HG03097 (cell line): ENCODE data around the gene OBSCN.

ENCODE experiments used
- ATAC-seq: cut with Tn5 transposase; IDR thresholded peaks from one replicate; pipeline ENCODE4 v1.9.1; 2021; ENCODE audit not compliant: unreplicated experiment, low FRiP score

The OBSCN gene

DNA sequence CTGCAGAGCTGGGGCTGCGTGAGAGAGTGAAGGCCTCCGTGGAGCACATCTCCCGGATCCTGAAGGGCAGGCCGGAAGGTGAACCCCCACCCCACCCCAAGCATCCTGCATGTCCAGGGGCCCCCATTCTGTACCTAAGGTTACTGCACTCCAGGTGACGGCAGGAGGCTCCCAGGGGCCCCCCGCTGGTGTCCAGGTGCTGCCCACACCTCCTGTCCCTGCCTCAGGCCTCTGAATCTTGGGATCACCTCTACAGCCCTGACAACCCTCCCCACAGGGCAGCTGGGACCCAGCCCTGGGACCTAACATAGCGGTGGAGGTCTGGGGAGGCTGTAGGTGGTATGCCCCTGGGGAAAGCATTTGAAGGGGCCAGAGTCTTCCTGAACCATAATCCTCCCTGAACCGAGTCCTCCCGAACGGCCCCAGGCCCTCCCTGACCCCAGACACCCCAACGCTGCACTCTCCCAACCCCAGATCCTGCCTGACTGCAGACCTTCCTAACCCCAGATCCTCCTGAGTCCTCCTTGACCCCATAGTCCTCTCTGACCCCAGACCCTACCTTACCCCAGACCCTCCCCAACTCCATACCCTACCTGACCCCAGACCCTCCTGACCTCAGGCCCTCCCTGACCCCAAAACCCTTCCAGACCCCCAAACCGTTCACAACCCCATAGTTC, 165.3 kb downstream of the OBSCN start:
- ATAC-seq: no peak

DNA sequence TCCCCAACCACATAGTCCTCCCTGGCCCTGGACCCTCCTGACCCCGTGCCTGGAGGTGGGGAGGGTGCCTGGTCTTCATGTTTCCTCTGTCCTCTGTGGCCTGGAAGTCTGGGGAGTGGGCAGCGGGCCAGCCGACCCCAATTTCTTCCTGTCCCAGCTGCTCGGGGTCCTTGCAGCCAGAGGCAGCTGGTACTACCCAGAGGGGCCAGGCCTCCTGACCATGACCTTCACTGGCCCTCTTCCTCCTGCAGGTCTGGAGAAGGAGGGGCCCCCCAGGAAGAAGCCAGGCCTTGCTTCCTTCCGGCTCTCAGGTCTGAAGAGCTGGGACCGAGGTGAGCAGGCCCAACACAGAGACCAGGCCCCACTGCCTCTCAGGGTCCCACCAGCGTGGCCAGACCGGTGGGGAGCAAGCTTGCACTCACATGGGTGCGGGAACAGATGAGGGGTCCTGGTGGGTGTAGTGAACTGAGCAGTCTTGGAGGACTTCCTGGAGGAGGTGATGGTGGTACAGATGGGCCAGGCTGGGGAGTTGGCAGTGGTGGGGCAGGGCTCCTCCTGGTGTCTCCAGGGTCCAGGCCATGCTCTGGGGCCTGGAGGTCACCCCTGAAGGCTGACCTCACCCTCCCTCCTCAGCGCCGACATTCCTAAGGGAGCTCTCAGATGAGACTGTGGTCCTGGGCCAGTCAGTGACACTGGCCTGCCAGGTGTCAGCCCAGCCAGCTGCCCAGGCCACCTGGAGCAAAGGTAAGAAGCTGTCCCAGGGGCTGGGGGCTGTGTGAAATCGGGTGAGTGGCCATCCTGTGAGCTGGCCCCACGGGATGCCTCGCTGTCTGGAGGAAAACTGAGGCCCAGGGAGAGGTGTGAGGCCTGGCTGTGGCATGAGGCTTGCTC, 166.1 kb downstream of the OBSCN start:
- ATAC-seq: no peak

DNA sequence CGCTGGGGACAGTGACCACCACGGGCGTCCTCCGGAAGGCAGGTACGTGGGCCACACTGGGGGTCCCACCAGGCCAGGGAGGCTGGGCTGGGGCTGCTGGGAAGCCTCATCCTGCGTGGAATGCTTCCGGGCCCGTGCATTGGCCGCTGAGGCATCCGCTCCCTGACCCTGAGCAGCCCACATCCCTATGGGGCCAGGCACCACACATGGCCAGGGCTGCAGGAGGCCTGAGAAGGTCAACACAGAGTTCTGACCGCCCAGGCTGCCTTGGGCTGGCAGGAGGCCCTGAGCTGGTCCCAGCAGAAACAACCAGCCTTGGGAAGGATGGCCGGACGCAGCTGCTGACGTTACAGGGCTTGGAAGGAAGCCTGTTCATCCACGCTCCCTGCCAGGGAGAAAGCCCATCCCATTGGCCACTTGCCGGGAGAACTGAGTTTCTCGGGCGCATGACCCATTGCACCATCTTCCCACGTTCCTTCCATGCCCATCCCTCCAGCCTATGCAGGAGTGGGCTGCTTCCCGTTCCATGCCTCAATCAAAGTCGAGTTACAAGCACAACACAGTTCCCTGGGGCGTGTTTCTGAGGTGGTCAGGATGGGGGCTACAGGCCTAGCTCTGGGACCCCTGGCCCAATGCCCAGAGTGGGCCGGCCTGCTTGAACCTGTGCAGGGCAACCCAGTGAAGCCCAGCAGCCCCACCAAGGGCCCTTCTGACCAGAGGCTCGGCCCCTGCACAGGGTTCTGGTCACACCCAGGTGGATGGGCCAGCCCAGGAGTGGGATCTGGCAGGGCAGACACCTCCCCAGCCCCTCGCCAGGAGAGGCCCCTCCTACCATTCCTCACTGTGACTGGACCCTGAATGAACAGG, 167.1 kb downstream of the OBSCN start:
- no peak for ATAC-seq

DNA sequence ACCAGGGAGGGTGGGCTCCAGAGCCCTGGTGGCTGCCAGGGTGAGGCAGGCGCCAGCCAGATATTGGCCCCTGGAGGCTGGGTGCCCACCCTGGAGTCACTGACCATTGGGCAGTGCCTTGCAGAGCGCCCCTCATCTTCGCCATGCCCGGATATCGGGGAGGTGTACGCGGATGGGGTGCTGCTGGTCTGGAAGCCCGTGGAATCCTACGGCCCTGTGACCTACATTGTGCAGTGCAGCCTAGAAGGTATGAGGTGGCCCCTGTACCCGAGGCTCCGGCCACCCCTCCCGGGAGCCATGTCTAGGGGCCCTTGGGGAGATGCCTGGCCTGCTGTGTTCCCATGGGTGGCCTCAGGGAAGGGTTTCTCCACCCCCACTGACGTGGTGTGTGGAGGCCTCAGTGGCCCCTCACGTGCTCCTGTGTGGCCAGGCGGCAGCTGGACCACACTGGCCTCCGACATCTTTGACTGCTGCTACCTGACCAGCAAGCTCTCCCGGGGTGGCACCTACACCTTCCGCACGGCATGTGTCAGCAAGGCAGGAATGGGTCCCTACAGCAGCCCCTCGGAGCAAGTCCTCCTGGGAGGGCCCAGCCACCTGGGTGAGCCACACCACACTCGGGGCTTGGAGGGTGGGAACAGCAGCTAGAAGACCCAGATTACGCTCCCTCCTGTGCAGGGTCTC, 167.9 kb downstream of the OBSCN start:
- ATAC-seq: no peak

GRCh38 chr1:228376262-228376628, 168.4 kb downstream of the OBSCN start:
- no peak for ATAC-seq

GRCh38 chr1:228376651-228377631, 169.1 kb downstream of the OBSCN start:
- no peak for ATAC-seq

GRCh38 chr1:228377664-228378089, 169.8 kb downstream of the OBSCN start:
- ATAC-seq: no peak

- no peak for ATAC-seq
Measured at GRCh38 chr1:228378090-228378872, 170.4 kb downstream of the OBSCN start.

DNA sequence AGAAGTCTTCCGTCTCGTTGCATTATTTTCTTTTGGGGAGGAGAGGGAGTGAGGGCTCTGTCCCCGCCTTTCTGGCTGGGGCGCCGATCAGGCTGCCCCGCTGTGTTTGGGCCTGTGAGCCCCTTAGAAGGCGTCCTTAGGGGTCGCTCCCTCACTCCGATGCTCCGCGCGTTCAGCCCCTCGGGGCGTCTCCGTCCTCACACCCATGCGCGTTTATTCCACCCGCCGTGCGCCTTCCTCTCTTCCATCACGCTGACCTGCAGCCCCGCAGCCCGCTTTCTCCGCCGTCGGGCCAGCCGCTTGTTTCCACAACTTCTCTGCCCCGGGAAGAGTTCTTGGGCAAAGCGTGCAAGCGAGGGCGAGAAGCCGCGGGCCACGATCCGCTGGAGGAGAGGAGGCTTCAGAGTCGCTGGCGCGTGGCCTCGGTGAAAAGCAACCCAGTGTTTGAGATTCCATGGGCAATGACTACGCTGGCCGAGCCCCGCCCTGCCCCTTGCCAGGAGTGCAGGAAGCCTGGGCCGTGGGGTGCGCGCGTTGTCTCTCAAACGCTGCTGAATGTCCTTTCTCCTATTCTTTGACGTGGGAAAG, 171.1 kb downstream of the OBSCN start:
- no peak for ATAC-seq

DNA sequence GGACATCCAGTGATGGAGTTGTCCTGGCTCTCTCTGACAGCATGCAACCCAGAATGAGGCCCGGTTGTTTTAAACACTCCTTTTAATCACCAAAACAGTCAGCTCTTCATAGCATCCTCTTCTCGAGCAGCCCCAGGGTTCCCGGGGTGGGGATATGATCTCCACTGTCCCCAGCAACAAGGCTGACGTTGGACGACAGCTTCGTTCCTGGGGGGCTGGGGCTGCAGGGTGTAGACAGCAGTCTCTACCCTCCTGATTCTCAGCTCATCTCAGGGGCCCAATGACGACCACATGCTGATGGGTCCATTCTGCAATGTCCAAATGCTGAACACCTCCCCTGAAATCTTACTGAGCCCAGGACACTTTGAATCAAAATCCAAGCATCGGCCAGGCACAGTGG, 171.8 kb downstream of the OBSCN start:
- no peak for ATAC-seq

GRCh38 chr1:228381356-228381755, 173.5 kb downstream of the OBSCN start:
- no peak for ATAC-seq

GRCh38 chr1:228383773-228384172, 175.9 kb downstream of the OBSCN start:
- ATAC-seq: no peak

DNA sequence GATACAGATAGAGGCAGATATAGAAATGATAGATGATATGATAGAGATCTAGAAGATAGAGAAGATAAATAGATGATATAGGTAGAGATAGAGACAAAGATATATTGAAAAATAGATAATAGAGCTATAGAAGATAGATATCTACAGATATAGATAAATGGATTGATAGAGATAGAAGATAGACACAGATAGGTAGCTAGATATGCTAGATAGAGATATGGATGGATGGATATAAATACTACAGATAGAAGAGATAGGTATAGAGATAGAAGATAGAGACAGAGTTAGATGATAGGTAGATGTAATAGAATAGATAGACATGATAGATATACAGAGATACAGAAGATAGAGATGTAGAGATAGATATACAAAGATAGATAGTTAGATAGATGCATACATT, 177.4 kb downstream of the OBSCN start:
- ATAC-seq: no peak

DNA sequence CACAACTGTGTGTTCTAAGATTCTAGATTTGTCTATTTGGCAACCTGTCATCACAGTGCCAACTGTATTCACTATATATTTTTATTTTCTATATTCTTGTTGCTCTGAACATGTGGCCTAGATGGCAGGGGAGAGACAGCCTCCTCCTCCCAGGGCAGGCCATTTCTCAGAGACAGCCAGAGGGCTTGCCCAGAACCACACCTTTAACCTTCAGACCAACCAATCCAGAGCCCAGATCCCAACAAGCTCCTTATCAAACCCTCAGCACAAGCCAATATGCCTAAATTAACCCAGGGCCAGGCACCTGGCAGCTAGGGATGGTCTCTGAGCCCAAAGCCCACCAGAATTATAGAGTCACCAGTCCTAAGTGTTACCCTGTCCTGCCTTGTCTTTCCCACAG, 179.5 kb downstream of the OBSCN start:
- ATAC-seq: no peak

DNA sequence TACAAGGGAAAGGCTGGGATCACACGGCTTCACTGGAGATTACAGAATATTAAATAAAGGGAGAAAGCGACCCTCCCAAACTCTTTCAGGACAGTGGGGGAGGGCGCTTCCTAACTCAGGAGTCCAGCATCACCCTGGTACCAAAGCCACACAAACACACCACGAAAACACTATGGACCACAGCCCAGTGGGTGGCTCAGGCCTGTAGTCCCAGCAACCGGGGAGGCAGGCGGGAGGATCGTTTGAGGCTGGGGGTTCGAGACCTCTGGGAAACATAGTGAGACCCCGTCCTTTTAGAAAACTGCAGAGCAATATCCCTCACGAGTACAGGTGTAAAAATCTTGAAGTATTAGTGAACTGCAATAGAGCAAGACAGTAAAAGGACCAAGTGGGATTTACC, 182.8 kb downstream of the OBSCN start:
- ATAC-seq: no peak

- no peak for ATAC-seq
Measured at GRCh38 chr1:228391411-228392020, 183.7 kb downstream of the OBSCN start.

DNA sequence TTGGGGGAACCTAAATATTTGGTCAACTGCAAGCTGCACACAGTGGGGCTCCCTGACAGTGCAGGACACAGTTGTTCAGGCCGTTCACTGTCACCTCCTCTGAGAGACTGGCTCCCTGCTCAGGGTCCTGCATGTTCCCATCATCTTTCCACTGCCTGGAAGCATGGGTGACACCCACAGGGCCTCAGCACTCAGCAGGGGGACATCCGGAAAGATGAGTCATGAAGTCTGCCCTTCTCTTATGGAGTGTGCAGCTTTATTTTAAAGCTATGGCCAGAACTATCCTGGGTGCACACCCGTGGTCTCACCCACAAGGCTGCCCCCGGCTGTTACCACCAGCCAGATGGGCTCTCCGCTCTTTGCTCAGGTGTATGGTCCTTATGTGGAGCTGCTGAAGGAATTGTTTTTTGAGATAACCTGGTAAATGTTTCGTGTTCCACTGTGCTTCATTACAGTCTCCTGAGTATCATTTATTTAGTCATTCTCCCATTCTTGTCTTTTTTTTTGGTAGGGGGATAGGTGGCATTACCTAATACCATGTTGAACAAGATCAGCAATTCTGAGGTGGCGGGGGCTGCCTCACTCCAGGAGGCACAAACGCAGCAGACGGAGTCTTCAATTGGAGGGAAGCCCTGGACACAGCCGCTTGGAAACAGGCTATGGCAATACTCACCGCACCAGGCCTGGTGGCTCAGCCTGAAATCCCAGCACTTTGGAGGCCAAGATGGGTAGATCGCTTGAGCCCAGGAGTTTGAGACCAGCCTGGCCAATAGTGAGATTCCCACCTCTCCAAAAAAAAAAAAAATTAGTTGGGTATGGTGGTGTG, 184.5 kb downstream of the OBSCN start:
- no peak for ATAC-seq
